ENCODE measurements around the gene KIT.

The KIT gene

GRCh38 chr4:54675721-54676461, 18.1 kb downstream of the KIT start:
- H3K4me3 ChIP-seq (ENCODE audit: low read length), result no peak overlapping the region
- TF ChIP-seq ZNF274 (IDR thresholded peaks at IDR 0.05; ENCODE audit: low read depth, low read length), result no peak

GRCh38 chr4:54676658-54677057, 18.9 kb downstream of the KIT start:
- TF ChIP-seq ZNF274 (IDR thresholded peaks at IDR 0.05; ENCODE audit: low read depth, low read length), result no peak
- no peak overlapping the region for H3K4me3 ChIP-seq (ENCODE audit: low read length)

- no peak overlapping the region for H3K4me3 ChIP-seq (ENCODE audit: low read length)
- TF ChIP-seq ZNF274 (IDR thresholded peaks at IDR 0.05; ENCODE audit: low read depth, low read length), result no peak
Measured at GRCh38 chr4:54677416-54677815, 19.7 kb downstream of the KIT start.

- H3K4me3 ChIP-seq (ENCODE audit: low read length), result no peak overlapping the region
- TF ChIP-seq ZNF274 (IDR thresholded peaks at IDR 0.05; ENCODE audit: low read depth, low read length), result no peak
Measured at GRCh38 chr4:54677853-54678650, 20.3 kb downstream of the KIT start.

GRCh38 chr4:54678826-54679225, 21.1 kb downstream of the KIT start:
- no peak for TF ChIP-seq ZNF274 (IDR thresholded peaks at IDR 0.05; ENCODE audit: low read depth, low read length)
- H3K4me3 ChIP-seq (ENCODE audit: low read length), result no peak overlapping the region

GRCh38 chr4:54679813-54680212, 22.1 kb downstream of the KIT start:
- TF ChIP-seq ZNF274 (IDR thresholded peaks at IDR 0.05; ENCODE audit: low read depth, low read length), result no peak

GRCh38 chr4:54683616-54684346, 26.0 kb downstream of the KIT start:
- no peak overlapping the region for H3K4me3 ChIP-seq (ENCODE audit: low read length)
- TF ChIP-seq ZNF274 (IDR thresholded peaks at IDR 0.05; ENCODE audit: low read depth, low read length), result no peak

More at GRCh38 chr4:54679813-54680212, 22.1 kb downstream of the KIT start:
- no peak overlapping the region for H3K4me3 ChIP-seq (ENCODE audit: low read length)

- TF ChIP-seq ZNF274 (IDR thresholded peaks at IDR 0.05; ENCODE audit: low read depth, low read length), result no peak
- H3K4me3 ChIP-seq (ENCODE audit: low read length), result no peak overlapping the region
Measured at GRCh38 chr4:54685810-54686209, 28.1 kb downstream of the KIT start.

GRCh38 chr4:54687887-54688841, 30.4 kb downstream of the KIT start:
- no peak overlapping the region; the same call in 1 of the 2 replicates for H3K4me3 ChIP-seq (ENCODE audit: low read length)
- TF ChIP-seq ZNF274 (IDR thresholded peaks at IDR 0.05; ENCODE audit: low read depth, low read length), result no peak

- no peak overlapping the region for H3K4me3 ChIP-seq (ENCODE audit: low read length)
- no peak for TF ChIP-seq ZNF274 (IDR thresholded peaks at IDR 0.05; ENCODE audit: low read depth, low read length)
Measured at GRCh38 chr4:54695337-54695736, 37.6 kb downstream of the KIT start.

GRCh38 chr4:54695788-54696187, 38.0 kb downstream of the KIT start:
- no peak for TF ChIP-seq ZNF274 (IDR thresholded peaks at IDR 0.05; ENCODE audit: low read depth, low read length)
- no peak overlapping the region for H3K4me3 ChIP-seq (ENCODE audit: low read length)

GRCh38 chr4:54696649-54697048, 38.9 kb downstream of the KIT start:
- H3K4me3 ChIP-seq (ENCODE audit: low read length), result no peak overlapping the region
- TF ChIP-seq ZNF274 (IDR thresholded peaks at IDR 0.05; ENCODE audit: low read depth, low read length), result no peak

- no peak for TF ChIP-seq ZNF274 (IDR thresholded peaks at IDR 0.05; ENCODE audit: low read depth, low read length)
- no peak overlapping the region for H3K4me3 ChIP-seq (ENCODE audit: low read length)
Measured at GRCh38 chr4:54700986-54701385, 43.2 kb downstream of the KIT start.
